Kidney (tissue), 14 donors: ENCODE data around the gene PRKAR2B. TPM values are rescaled to one million over a fixed set of nuclear protein-coding genes. Genes with fewer than 3 reads are reported as not detected.

ENCODE experiments used
- DNase-seq, 5 donors: peaks; one replicate each; pipeline ENCODE4 v3.0.0-alpha.2; 2013 to 2020
- FAIRE-seq: peaks from 2 replicates; lab custom pipeline; 2012; peaks lifted over from hg19 to GRCh38; lab: Jason Lieb, UNC
- H3K27ac ChIP-seq, 2 donors: one replicate each; pipeline ENCODE4 v1.7.0; 2013; ENCODE audit warnings: low read depth in 2 of 2, low read length in 2 of 2, inconsistent platforms in 1 of 2
- H3K27me3 ChIP-seq: one replicate; pipeline ENCODE4 v1.7.1; 2013; ENCODE audit warnings: low read length, inconsistent platforms; ENCODE audit not compliant: control insufficient read depth, insufficient read depth
- H3K36me3 ChIP-seq, 3 donors: one replicate each; pipeline versions ENCODE4 v1.7.0 to v1.7.1; 2013; ENCODE audit warnings: low read length in 3 of 3, control low read depth in 1 of 3, inconsistent platforms in 1 of 3; ENCODE audit not compliant: insufficient read depth in 3 of 3, control insufficient read depth in 2 of 3
- H3K4me1 ChIP-seq, 3 donors: one replicate each; pipeline versions ENCODE4 v1.7.0 to v1.7.1; 2013; ENCODE audit warnings: low read length in 3 of 3, inconsistent platforms in 1 of 3, low read depth in 1 of 3; ENCODE audit not compliant: control insufficient read depth in 2 of 3, insufficient read depth in 2 of 3
- H3K4me3 ChIP-seq, 3 donors: one replicate each; pipeline versions ENCODE4 v1.7.0 to v1.8.1; 2013; ENCODE audit warnings: low read length in 3 of 3, control low read depth in 1 of 3, inconsistent platforms in 1 of 3
- H3K9ac ChIP-seq, 3 donors: one replicate each; pipeline versions ENCODE4 v1.7.0 to v1.7.1; 2013; ENCODE audit warnings: low read length in 3 of 3, control low read depth in 1 of 3, inconsistent platforms in 1 of 3
- H3K9me3 ChIP-seq, 3 donors: one replicate each; pipeline versions ENCODE4 v1.7.0 to v1.7.1; 2013; ENCODE audit warnings: low read length in 3 of 3, control low read depth in 1 of 3, inconsistent platforms in 1 of 3; ENCODE audit not compliant: control insufficient read depth in 2 of 3, insufficient read depth in 1 of 3
- CTCF ChIP-seq: IDR thresholded peaks from 3 replicates; pipeline ENCODE4 v1.5.1; 2012; ENCODE audit warnings: mild to moderate bottlenecking, moderate library complexity, borderline replicate concordance; ENCODE audit not compliant: insufficient read depth; ENCODE audit errors: extremely low read depth
- intact Hi-C: fragments of 100-400 bp; cut with DNase I; formaldehyde crosslinking; loops from one replicate; pipeline ENCODE4 v1.11.1; 2022
- polyA plus RNA-seq: library from polyadenylated mRNA; stranded (reverse); fragments of 350-450 nt; fragmentation: Illumina TruSeq; extraction: RNeasy Lipid Tissue Mini Kit (QIAGEN cat#74804); gene quantifications from one replicate; pipeline ENCODE4 v1.2.3, GENCODE V29; 2014; ENCODE audit warnings: low read depth, low replicate concordance; ENCODE audit not compliant: insufficient read depth
- total RNA-seq: library from RNA; stranded (reverse); fragmentation: NEBNext Ultra II Directional; extraction: Animal tissue kit (Norgen Biotek cat#: 25700); gene quantifications from one replicate; pipeline ENCODE4 v1.2.1, GENCODE V29; 2021
- donor health status: control.
- donor health status: control.
- donor health status: control.
- donor health status: control.
- donor health status: control.
- donor health status: DM: yes; HTN: yes; CAD: no.
- donor health status: Normal renal cell carcinoma (clear cell type).

The PRKAR2B gene
- total and polyA plus RNA-seq, 2 donors from 2014 or later, result 6.9 to 7.3 TPM

- DNase-seq (no peak), FAIRE-seq (no peak)
- no peak for TF ChIP-seq CTCF
- Histone ChIP-seq H3K4me1 (peaks cover 0 to 5% (median 0%) of the 10 kb centered on the region in 3 donors), H3K9ac (no peak overlapping the region), H3K27me3 (no peaks in the 10 kb centered on the region), H3K4me3 (no peak overlapping the region), H3K36me3 (no peaks in the 10 kb centered on the region), H3K27ac (no peak overlapping the region), H3K9me3 (no peaks in the 10 kb centered on the region)
- intact Hi-C loops, result no loop called here
Measured at GRCh38 chr7:107048783-107049418, 4.4 kb downstream of the PRKAR2B start.

GRCh38 chr7:107049480-107049879, 5.0 kb downstream of the PRKAR2B start:
- no peak overlapping the region for H3K27ac ChIP-seq
- no peak for TF ChIP-seq CTCF
- intact Hi-C loops, result no loop called here
- H3K27me3 ChIP-seq, result no peaks in the 10 kb centered on the region
- no peaks in the 10 kb centered on the region for H3K9me3 ChIP-seq
- no peak overlapping the region for H3K9ac ChIP-seq
- DNase-seq (no peak), FAIRE-seq (no peak)
- H3K4me3 ChIP-seq, result no peak overlapping the region
- no peaks in the 10 kb centered on the region for H3K36me3 ChIP-seq
- H3K4me1 ChIP-seq, result peaks cover 0 to 5% (median 0%) of the 10 kb centered on the region in 3 donors

GRCh38 chr7:107049971-107050532, 5.5 kb downstream of the PRKAR2B start:
- intact Hi-C loops, result no loop called here
- no peak for FAIRE-seq
- no peaks in the 10 kb centered on the region for H3K36me3 ChIP-seq

More at GRCh38 chr7:107049971-107050532, 5.5 kb downstream of the PRKAR2B start:
- DNase-seq, result no peak
- Histone ChIP-seq H3K27ac (no peak overlapping the region), H3K9ac (no peak overlapping the region), H3K4me3 (no peak overlapping the region), H3K9me3 (no peaks in the 10 kb centered on the region), H3K27me3 (no peaks in the 10 kb centered on the region), H3K4me1 (peaks cover 0 to 5% (median 0%) of the 10 kb centered on the region in 3 donors)
- TF ChIP-seq CTCF, result no peak
